Prostate gland (tissue), 2 donors: ENCODE measurements around the gene SMIM27. TPM values are rescaled to one million over a fixed set of nuclear protein-coding genes. Genes with fewer than 3 reads are reported as not detected.
A peak's percentile ranks its signal among the peaks of the same experiment; 100 is the strongest.

Source experiments
- DNase-seq: peaks from one replicate; pipeline ENCODE4 v3.0.0-alpha.2; 2019; ENCODE audit warnings: low spot score
- H3K27ac ChIP-seq, 2 donors: fragments of 200-600 bp; sonication (generic); 2 replicates each; pipeline ENCODE4 v1.5.1; 2017 to 2019
- H3K27me3 ChIP-seq: fragments of 200-600 bp; sonication (generic); replicated peaks from 2 replicates; pipeline ENCODE4 v1.5.1; 2019; ENCODE audit not compliant: insufficient read depth
- H3K36me3 ChIP-seq, 2 donors: fragments of 200-600 bp; sonication (generic); 1 replicate in 1 of 2; 2 replicates in 1 of 2; pipeline versions ENCODE4 v1.5.1 to v1.8.1; 2017 to 2019
- H3K4me1 ChIP-seq: fragments of 200-600 bp; sonication (generic); replicated peaks from 2 replicates; pipeline ENCODE4 v1.5.1; 2019
- H3K4me3 ChIP-seq, 2 donors: fragments of 200-600 bp; sonication (generic); 2 replicates each; pipeline ENCODE4 v1.5.1; 2017 to 2019
- H3K9me3 ChIP-seq: fragments of 200-600 bp; sonication (generic); 2 replicates; pipeline ENCODE4 v1.5.1; 2017
- CTCF ChIP-seq, 4 experiments: fragments of 200-600 bp in 2 of 4; fragments of 450-650 bp in 2 of 4; sonication (generic) in 2 of 4; IDR thresholded peaks; 1 replicate in 3 of 4; 2 replicates in 1 of 4; pipeline ENCODE4 v1.5.1; 2016 to 2019; ENCODE audit warnings: antibody characterized with exemption in 4 of 4, mild to moderate bottlenecking in 2 of 4, moderate library complexity in 2 of 4
- POLR2A ChIP-seq: fragments of 450-650 bp; IDR thresholded peaks from one replicate; pipeline ENCODE4 v1.6.1; 2016; ENCODE audit warnings: antibody characterized with exemption, mild to moderate bottlenecking
- POLR2AphosphoS5 ChIP-seq: sonication (generic); formaldehyde crosslinking; IDR thresholded peaks from one replicate; pipeline ENCODE4 v1.6.1; 2017; ENCODE audit warnings: antibody characterized with exemption
- WGBS: methylation state at CpG from one replicate; pipeline ENCODE4 v1.1.5; 2018; 5-methylcytosine and 5-hydroxymethylcytosine counted together
- intact Hi-C: fragments of 100-400 bp; cut with DNase I; formaldehyde crosslinking; loops from one replicate; pipeline ENCODE4 v1.14.2; 2022
- total RNA-seq, 2 donors: library from RNA; depleted of rRNA; stranded (reverse); fragments of >200 nt; gene quantifications; one replicate each; pipeline ENCODE4 v1.1.0, GENCODE V29; 2016

The SMIM27 gene
- total RNA-seq, 2 donors from 2014 or later: 6.4 to 8.3 TPM

- no peak for TF ChIP-seq POLR2A
- no peak for TF ChIP-seq POLR2AphosphoS5
- no peak for TF ChIP-seq CTCF (IDR thresholded peaks at IDR 0.05)
- no peaks in the 10 kb centered on the region for H3K9me3 ChIP-seq
- intact Hi-C loops: loop anchor here (5.0 kb wide), 1 partner anchor 387 kb away; no protein-coding TSS in a partner anchor
- no peaks in the 10 kb centered on the region for H3K27me3 ChIP-seq
- no peak overlapping the region for H3K4me3 ChIP-seq
- H3K4me1 ChIP-seq: no peaks in the 10 kb centered on the region
- H3K36me3 ChIP-seq: no peaks in the 10 kb centered on the region
- no peak overlapping the region for H3K27ac ChIP-seq
- DNase-seq: no peak
- 20% methylated on average over 3 of the region's 3 CpGs for WGBS
Observed at GRCh38 chr9:32580631-32581300, 28.6 kb downstream of the SMIM27 start.

GRCh38 chr9:32581512-32582143 is 29.5 kb downstream of the SMIM27 start:
- no peak overlapping the region for H3K4me3 ChIP-seq
- H3K27ac ChIP-seq: no peak overlapping the region
- TF ChIP-seq POLR2A (no peak), CTCF (IDR thresholded peaks at IDR 0.05) (peak in 2 of 4 experiments; percentile 23 to 41), POLR2AphosphoS5 (no peak)
- H3K9me3 ChIP-seq: no peaks in the 10 kb centered on the region
- no peaks in the 10 kb centered on the region for H3K27me3 ChIP-seq
- H3K36me3 ChIP-seq: no peaks in the 10 kb centered on the region
- no peaks in the 10 kb centered on the region for H3K4me1 ChIP-seq
- intact Hi-C loops: loop anchor here (5.0 kb wide), 1 partner anchor 386 kb away; no protein-coding TSS in a partner anchor
- no peak for DNase-seq
- WGBS: 43% methylated on average over 3 of the region's 3 CpGs

- H3K27ac ChIP-seq: no peak overlapping the region
- no peaks in the 10 kb centered on the region for H3K36me3 ChIP-seq
- intact Hi-C loops: loop anchor here (5.0 kb wide), 1 partner anchor 383 kb away; no protein-coding TSS in a partner anchor
- WGBS: 54% methylated on average over 2 of the region's 2 CpGs
- H3K27me3 ChIP-seq: no peaks in the 10 kb centered on the region
- H3K4me1 ChIP-seq: no peaks in the 10 kb centered on the region
- TF ChIP-seq POLR2A (no peak), POLR2AphosphoS5 (no peak), CTCF (IDR thresholded peaks at IDR 0.05) (no peak)
- H3K4me3 ChIP-seq: no peak overlapping the region
- H3K9me3 ChIP-seq: no peaks in the 10 kb centered on the region
- DNase-seq: no peak
Observed at GRCh38 chr9:32584784-32585183, 32.7 kb downstream of the SMIM27 start.

GRCh38 chr9:32587901-32588300 is 35.8 kb downstream of the SMIM27 start:
- TF ChIP-seq CTCF (IDR thresholded peaks at IDR 0.05) (no peak), POLR2AphosphoS5 (no peak), POLR2A (no peak)
- intact Hi-C loops: no loop called here

More at GRCh38 chr9:32587901-32588300, 35.8 kb downstream of the SMIM27 start:
- no peaks in the 10 kb centered on the region for H3K4me1 ChIP-seq
- H3K36me3 ChIP-seq: no peaks in the 10 kb centered on the region
- DNase-seq: no peak
- no peaks in the 10 kb centered on the region for H3K27me3 ChIP-seq
- no peak overlapping the region for H3K4me3 ChIP-seq
- no peak overlapping the region for H3K27ac ChIP-seq
- H3K9me3 ChIP-seq: no peaks in the 10 kb centered on the region
